ENCODE results near the gene OSTM1. TPM values are rescaled to one million over a fixed set of nuclear protein-coding genes. Genes with fewer than 3 reads are reported as not detected.
A peak's percentile ranks its signal among the peaks of the same experiment; 100 is the strongest.

The OSTM1 gene
- total RNA-seq, 1 experiment from 2014 or later, result 19.7 TPM

- intact Hi-C loops (cut with micrococcal nuclease; ENCODE audit: unreplicated experiment), result loop anchor here (1.0 to 10.0 kb wide), 4 partner anchors 39 to 961 kb away; no protein-coding TSS in a partner anchor
- Histone ChIP-seq H3K4me1 (ENCODE audit: insufficient read depth, low read length, poor library complexity, severe bottlenecking) (peaks cover 29% of the 10 kb centered on the region), H3K27me3 (replicated peaks; ENCODE audit: insufficient read depth, low read depth, low read length, poor library complexity) (peaks cover 80% of the 10 kb centered on the region), H3K36me3 (ENCODE audit: insufficient read depth, low read length, poor library complexity, severe bottlenecking) (no peaks in the 10 kb centered on the region), H3K4me3 (ENCODE audit: low read depth, low read length, poor library complexity, severe bottlenecking) (peak overlapping the region; percentile 37), H3K27ac (ENCODE audit: low read depth, low read length, poor library complexity, severe bottlenecking) (no peak overlapping the region), H3K9me3 (ENCODE audit: low read depth, low read length, poor library complexity, severe bottlenecking) (no peaks in the 10 kb centered on the region)
- TF ChIP-seq EZH2 (IDR thresholded peaks at IDR 0.05; ENCODE audit: borderline replicate concordance, low read depth, low read length, poor library complexity, severe bottlenecking) (no peak), CTCF (conservative IDR thresholded peaks at IDR 0.05; ENCODE audit: low read depth, low read length) (peak; percentile 68)
- DNase-seq (ENCODE audit: low spot score), result peak; percentile 80
- no TSS peak for BruUV-seq (replicated peaks)
- CTCF ChIA-PET, result interaction anchor here (1.3 kb wide), 1 partner anchor 378 kb away, joined by 7 read pairs; no protein-coding TSS in a partner anchor
- POLR2A ChIA-PET (ENCODE audit: low non-redundant PET), result no interaction called here
Observed at GRCh38 chr6:108113557-108114519, 39.3 kb upstream of the OSTM1 start.

GRCh38 chr6:108108374-108108773 lies 33.8 kb upstream of the OSTM1 start:
- ChIA-PET POLR2A (ENCODE audit: low non-redundant PET) (no interaction called here), CTCF (no interaction called here)
- H3K27me3 ChIP-seq (replicated peaks; ENCODE audit: insufficient read depth, low read depth, low read length, poor library complexity), result peaks cover 30% of the 10 kb centered on the region
- TF ChIP-seq EZH2 (IDR thresholded peaks at IDR 0.05; ENCODE audit: borderline replicate concordance, low read depth, low read length, poor library complexity, severe bottlenecking) (no peak), CTCF (conservative IDR thresholded peaks at IDR 0.05; ENCODE audit: low read depth, low read length) (no peak)
- BruUV-seq (replicated peaks), result no TSS peak
- H3K36me3 ChIP-seq (ENCODE audit: insufficient read depth, low read length, poor library complexity, severe bottlenecking), result no peaks in the 10 kb centered on the region
- intact Hi-C loops (cut with micrococcal nuclease; ENCODE audit: unreplicated experiment), result no loop called here
- H3K4me3 ChIP-seq (ENCODE audit: low read depth, low read length, poor library complexity, severe bottlenecking), result no peak overlapping the region
- H3K27ac ChIP-seq (ENCODE audit: low read depth, low read length, poor library complexity, severe bottlenecking), result no peak overlapping the region
- no peak for DNase-seq (ENCODE audit: low spot score)
- H3K9me3 ChIP-seq (ENCODE audit: low read depth, low read length, poor library complexity, severe bottlenecking), result no peaks in the 10 kb centered on the region
- no peaks in the 10 kb centered on the region for H3K4me1 ChIP-seq (ENCODE audit: insufficient read depth, low read length, poor library complexity, severe bottlenecking)

- POLR2A ChIA-PET (ENCODE audit: low non-redundant PET), result no interaction called here
Observed at GRCh38 chr6:108107102-108107501, 32.6 kb upstream of the OSTM1 start.

More at GRCh38 chr6:108107102-108107501, 32.6 kb upstream of the OSTM1 start:
- DNase-seq (ENCODE audit: low spot score), result no peak
- no peaks in the 10 kb centered on the region for H3K4me1 ChIP-seq (ENCODE audit: insufficient read depth, low read length, poor library complexity, severe bottlenecking)
- CTCF ChIA-PET, result no interaction called here
- H3K27ac ChIP-seq (ENCODE audit: low read depth, low read length, poor library complexity, severe bottlenecking), result no peak overlapping the region
- no peak overlapping the region for H3K4me3 ChIP-seq (ENCODE audit: low read depth, low read length, poor library complexity, severe bottlenecking)
- H3K36me3 ChIP-seq (ENCODE audit: insufficient read depth, low read length, poor library complexity, severe bottlenecking), result no peaks in the 10 kb centered on the region
- intact Hi-C loops (cut with micrococcal nuclease; ENCODE audit: unreplicated experiment), result no loop called here
- no peaks in the 10 kb centered on the region for H3K9me3 ChIP-seq (ENCODE audit: low read depth, low read length, poor library complexity, severe bottlenecking)
- BruUV-seq (replicated peaks), result no TSS peak
- peaks cover 18% of the 10 kb centered on the region for H3K27me3 ChIP-seq (replicated peaks; ENCODE audit: insufficient read depth, low read depth, low read length, poor library complexity)
- no peak for TF ChIP-seq EZH2 (IDR thresholded peaks at IDR 0.05; ENCODE audit: borderline replicate concordance, low read depth, low read length, poor library complexity, severe bottlenecking)
- TF ChIP-seq CTCF (conservative IDR thresholded peaks at IDR 0.05; ENCODE audit: low read depth, low read length), result no peak

Data from A673 (cell line).